Mammary epithelial cell (primary cell): ENCODE results near the gene BORCS5.

Experiments used
- CTCF ChIP-seq, 2 donors: IDR thresholded peaks in 1 of 2; conservative IDR thresholded peaks in 1 of 2; 2 replicates each; pipeline ENCODE4 v1.5.1; 2011 to 2012; ENCODE audit warnings: inconsistent platforms in 2 of 2, low read length in 2 of 2, mild to moderate bottlenecking in 2 of 2, control low read depth in 1 of 2, low read depth in 1 of 2; ENCODE audit not compliant: insufficient read depth in 1 of 2; ENCODE audit errors: extremely low read depth in 1 of 2
- EZH2 ChIP-seq: IDR thresholded peaks from 2 replicates; pipeline ENCODE4 v1.6.1; 2012; ENCODE audit warnings: low read length, inconsistent platforms, borderline replicate concordance

GRCh38 chr12:12323591-12323990 is 33.3 kb upstream of the BORCS5 start:
- TF ChIP-seq CTCF (conservative IDR thresholded peaks at IDR 0.05 in 1 of 2, IDR thresholded peaks at IDR 0.05 in 1 of 2; ENCODE audit: extremely low read depth in 1 of 2, insufficient read depth in 1 of 2, low read depth in 1 of 2, low read length in 2 of 2) (no peak), EZH2 (no peak)
